ENCODE measurements around the gene WASF2. TPM values are rescaled to one million over a fixed set of nuclear protein-coding genes. Genes with fewer than 3 reads are reported as not detected.
"Not testable (repeated sequence)": the region's sequence is repeated elsewhere in the genome, so short reads cannot be mapped to it uniquely, and the experiment has no call there.

Gene WASF2
- total and polyA plus RNA-seq, 5 experiments from 2014 or later, result 54.8 to 185 (median 68.9) TPM

GRCh38 chr1:27485363-27485762 is 4.6 kb downstream of the WASF2 start:
- POLR2A ChIA-PET, result no interaction called here
- Mint-ChIP-seq H3K27me3 (no peaks in the 10 kb centered on the region), H3K4me1 (peaks cover 25 to 69% (median 56%) of the 10 kb centered on the region in 4 donors), H3K27ac (peak overlapping the region in 3 of 10 donors; percentile 24 to 55 (median 48)), H3K36me3 (peaks cover 0 to 26% (median 3%) of the 10 kb centered on the region in 3 donors), H3K4me3 (no peak overlapping the region), H3K9me3 (no peaks in the 10 kb centered on the region)
- ATAC-seq, result no peak
- DNase-seq, result no peak

GRCh38 chr1:27483659-27484058 is 6.3 kb downstream of the WASF2 start:
- peaks cover 0 to 31% (median 3%) of the 10 kb centered on the region in 3 donors for H3K36me3 Mint-ChIP-seq
- ATAC-seq, result no peak
- POLR2A ChIA-PET, result no interaction called here
- DNase-seq, result no peak
- no peaks in the 10 kb centered on the region for H3K27me3 Mint-ChIP-seq
- H3K9me3 Mint-ChIP-seq, result no peaks in the 10 kb centered on the region
- H3K27ac Mint-ChIP-seq, result peak overlapping the region in 6 of 10 donors; percentile 15 to 72 (median 32)
- H3K4me1 Mint-ChIP-seq, result peaks cover 18 to 71% (median 53%) of the 10 kb centered on the region in 4 donors
- H3K4me3 Mint-ChIP-seq, result peak overlapping the region in 3 of 10 donors; percentile 14 to 29 (median 22)

- Mint-ChIP-seq H3K27me3 (no peaks in the 10 kb centered on the region), H3K36me3 (peaks cover under 1 to 38% (median 5%) of the 10 kb centered on the region in 3 donors), H3K27ac (peak overlapping the region in 3 of 10 donors; percentile 7 to 72 (median 19)), H3K4me1 (peaks cover 17 to 74% (median 54%) of the 10 kb centered on the region in 4 donors), H3K9me3 (no peaks in the 10 kb centered on the region), H3K4me3 (peak overlapping the region in 3 of 10 donors; percentile 4 to 39 (median 7))
- POLR2A ChIA-PET, result interaction anchor here (0.7 to 1.0 kb wide), 5 partner anchors 9 to 73 kb away, joined by 3 to 4 read pairs (median 3); no protein-coding TSS in a partner anchor
- DNase-seq (no peak), ATAC-seq (no peak)
Observed at GRCh38 chr1:27481994-27482620, 7.9 kb downstream of the WASF2 start.

- Mint-ChIP-seq H3K4me1 (peaks cover 32 to 86% (median 73%) of the 10 kb centered on the region in 4 donors), H3K9me3 (no peaks in the 10 kb centered on the region), H3K27ac (peak overlapping the region in 7 of 10 donors; percentile 11 to 89 (median 57)), H3K4me3 (peak overlapping the region in 8 of 10 donors; percentile 9 to 84 (median 54)), H3K27me3 (no peaks in the 10 kb centered on the region), H3K36me3 (peaks cover 4 to 24% (median 9%) of the 10 kb centered on the region in 3 donors)
- DNase-seq, result no peak
- ATAC-seq, result no peak
- POLR2A ChIA-PET, result interaction anchor here (0.6 to 1.2 kb wide), 4 partner anchors 10 to 668 kb away, joined by 3 read pairs; partner anchors contain the start of gene WASF2
Observed at GRCh38 chr1:27478098-27478497, 11.9 kb downstream of the WASF2 start.

- Mint-ChIP-seq H3K4me1 (peaks cover 24 to 85% (median 68%) of the 10 kb centered on the region in 4 donors), H3K4me3 (peak overlapping the region in 7 of 10 donors; percentile 4 to 51 (median 12)), H3K9me3 (no peaks in the 10 kb centered on the region), H3K27me3 (no peaks in the 10 kb centered on the region), H3K27ac (peak overlapping the region in 7 of 10 donors; percentile 38 to 69 (median 49)), H3K36me3 (peaks cover 4 to 26% (median 9%) of the 10 kb centered on the region in 3 donors)
- no peak for ATAC-seq
- DNase-seq, result no peak
- POLR2A ChIA-PET, result interaction anchor here (0.5 to 1.6 kb wide), 3 partner anchors 14 to 67 kb away, joined by 3 to 6 read pairs (median 3); partner anchors contain the start of gene WASF2
Observed at GRCh38 chr1:27476237-27476636, 13.7 kb downstream of the WASF2 start.

GRCh38 chr1:27475720-27476119 is 14.2 kb downstream of the WASF2 start:
- peaks cover 4 to 30% (median 9%) of the 10 kb centered on the region in 3 donors for H3K36me3 Mint-ChIP-seq
- POLR2A ChIA-PET, result interaction anchor here (0.5 kb wide), 1 partner anchor 67 kb away, joined by 6 read pairs; no protein-coding TSS in a partner anchor

GRCh38 chr1:27473755-27474154 is 16.2 kb downstream of the WASF2 start:
- Mint-ChIP-seq H3K27me3 (no peaks in the 10 kb centered on the region), H3K27ac (peak overlapping the region; percentile 41 to 84 (median 78)), H3K4me3 (peak overlapping the region in 9 of 10 donors; percentile 22 to 72 (median 63)), H3K4me1 (peaks cover 41 to 91% (median 80%) of the 10 kb centered on the region in 4 donors), H3K9me3 (no peaks in the 10 kb centered on the region), H3K36me3 (peaks cover 4 to 37% (median 9%) of the 10 kb centered on the region in 3 donors)
- POLR2A ChIA-PET, result no interaction called here
- ATAC-seq, result peak; percentile 75 to 80
- DNase-seq, result peak in 3 of 10 donors; percentile 14 to 32 (median 30)

More at GRCh38 chr1:27475720-27476119, 14.2 kb downstream of the WASF2 start:
- DNase-seq, result no peak
- H3K27ac Mint-ChIP-seq, result peak overlapping the region in 6 of 10 donors; percentile 1 to 83 (median 51)
- no peaks in the 10 kb centered on the region for H3K9me3 Mint-ChIP-seq
- peaks cover 26 to 83% (median 71%) of the 10 kb centered on the region in 4 donors for H3K4me1 Mint-ChIP-seq
- no peaks in the 10 kb centered on the region for H3K27me3 Mint-ChIP-seq
- peak overlapping the region in 5 of 10 donors; percentile 4 to 51 (median 29) for H3K4me3 Mint-ChIP-seq
- no peak for ATAC-seq

GRCh38 chr1:27472098-27472497 is 17.9 kb downstream of the WASF2 start:
- peaks cover 43 to 91% (median 81%) of the 10 kb centered on the region in 4 donors for H3K4me1 Mint-ChIP-seq
- not testable (repeated sequence) for ATAC-seq, H3K27me3 Mint-ChIP-seq, DNase-seq, H3K9me3 Mint-ChIP-seq
- peaks cover 4 to 36% (median 7%) of the 10 kb centered on the region in 3 donors for H3K36me3 Mint-ChIP-seq
- H3K4me3 Mint-ChIP-seq, result peak overlapping the region in 2 of 10 donors; percentile 2 to 67
- POLR2A ChIA-PET, result interaction anchor here (0.7 to 1.0 kb wide), 2 partner anchors 43 to 61 kb away, joined by 3 to 7 read pairs; no protein-coding TSS in a partner anchor
- H3K27ac Mint-ChIP-seq, result peak overlapping the region in 5 of 10 donors; percentile 7 to 95 (median 46)

GRCh38 chr1:27471477-27471876 is 18.5 kb downstream of the WASF2 start:
- ATAC-seq (no peak), DNase-seq (no peak)
- Mint-ChIP-seq H3K27me3 (no peaks in the 10 kb centered on the region), H3K27ac (peak overlapping the region in 8 of 10 donors; percentile 7 to 95 (median 68)), H3K36me3 (peaks cover 0 to 33% (median 4%) of the 10 kb centered on the region in 3 donors), H3K4me3 (peak overlapping the region in 3 of 10 donors; percentile 2 to 67 (median 33)), H3K9me3 (no peaks in the 10 kb centered on the region), H3K4me1 (peaks cover 37 to 85% (median 76%) of the 10 kb centered on the region in 4 donors)
- POLR2A ChIA-PET, result interaction anchor here (1.2 kb wide), 1 partner anchor 35 kb away, joined by 3 read pairs; no protein-coding TSS in a partner anchor

GRCh38 chr1:27469334-27469733 is 20.6 kb downstream of the WASF2 start:
- Mint-ChIP-seq H3K4me3 (peak overlapping the region in 5 of 10 donors; percentile 3 to 43 (median 18)), H3K27ac (peak overlapping the region; percentile 23 to 84 (median 61))

GRCh38 chr1:27468378-27468777 is 21.6 kb downstream of the WASF2 start:
- POLR2A ChIA-PET, result interaction anchor here (1.5 kb wide), 1 partner anchor 40 kb away, joined by 5 read pairs; no protein-coding TSS in a partner anchor
- peak overlapping the region in 3 of 10 donors; percentile 3 to 32 (median 10) for H3K4me3 Mint-ChIP-seq
- H3K27me3 Mint-ChIP-seq, H3K9me3 Mint-ChIP-seq, ATAC-seq, DNase-seq: not testable (repeated sequence)
- peaks cover 0 to 49% (median 0%) of the 10 kb centered on the region in 3 donors for H3K36me3 Mint-ChIP-seq
- H3K4me1 Mint-ChIP-seq, result peaks cover 31 to 75% (median 65%) of the 10 kb centered on the region in 4 donors
- peak overlapping the region in 7 of 10 donors; percentile 29 to 81 (median 66) for H3K27ac Mint-ChIP-seq

More at GRCh38 chr1:27469334-27469733, 20.6 kb downstream of the WASF2 start:
- no peak for ATAC-seq
- Mint-ChIP-seq H3K27me3 (no peaks in the 10 kb centered on the region), H3K36me3 (peaks cover 0 to 49% (median 0%) of the 10 kb centered on the region in 3 donors), H3K9me3 (no peaks in the 10 kb centered on the region), H3K4me1 (peaks cover 39 to 84% (median 74%) of the 10 kb centered on the region in 4 donors)
- no peak for DNase-seq
- POLR2A ChIA-PET, result interaction anchor here (0.6 to 1.5 kb wide), 4 partner anchors 33 to 1013 kb away, joined by 3 to 5 read pairs (median 4); no protein-coding TSS in a partner anchor
